ENCODE results near the gene ZNF593OS. TPM values are rescaled to one million over a fixed set of nuclear protein-coding genes. Genes with fewer than 3 reads are reported as not detected.
A peak's percentile ranks its signal among the peaks of the same experiment; 100 is the strongest.

The ZNF593OS gene
- total RNA-seq, 4 donors from 2014 or later, result not detected

- Histone ChIP-seq H3K36me3 (no peaks in the 10 kb centered on the region), H3K4me3 (no peak overlapping the region), H3K9me3 (no peaks in the 10 kb centered on the region), H3K27me3 (no peaks in the 10 kb centered on the region), H3K4me1 (no peaks in the 10 kb centered on the region), H3K27ac (peak overlapping the region in 1 of 2 donors; percentile 75)
- DNase-seq, result no peak
- intact Hi-C loops (cut with DNase I; ENCODE audit: low total_unique reads), result no loop called here
- no peak for TF ChIP-seq POLR2A (IDR thresholded peaks at IDR 0.05)
- TF ChIP-seq CTCF (IDR thresholded peaks at IDR 0.05), result no peak
Observed at GRCh38 chr1:26200413-26200812, 28.8 kb upstream of the ZNF593OS start.

- no peak for DNase-seq
- Histone ChIP-seq H3K4me3 (no peak overlapping the region), H3K36me3 (no peaks in the 10 kb centered on the region), H3K27me3 (no peaks in the 10 kb centered on the region), H3K27ac (no peak overlapping the region), H3K4me1 (no peaks in the 10 kb centered on the region), H3K9me3 (no peaks in the 10 kb centered on the region)
- TF ChIP-seq CTCF (IDR thresholded peaks at IDR 0.05), result no peak
- TF ChIP-seq POLR2A (IDR thresholded peaks at IDR 0.05), result no peak
- intact Hi-C loops (cut with DNase I; ENCODE audit: low total_unique reads), result no loop called here
Observed at GRCh38 chr1:26197813-26198212, 26.2 kb upstream of the ZNF593OS start.

- no peak for DNase-seq
- TF ChIP-seq POLR2A (IDR thresholded peaks at IDR 0.05) (no peak), CTCF (IDR thresholded peaks at IDR 0.05) (no peak)
- intact Hi-C loops (cut with DNase I; ENCODE audit: low total_unique reads), result no loop called here
- Histone ChIP-seq H3K9me3 (no peaks in the 10 kb centered on the region), H3K27me3 (no peaks in the 10 kb centered on the region), H3K27ac (no peak overlapping the region), H3K4me1 (no peaks in the 10 kb centered on the region), H3K4me3 (no peak overlapping the region), H3K36me3 (no peaks in the 10 kb centered on the region)
Observed at GRCh38 chr1:26197301-26197700, 25.7 kb upstream of the ZNF593OS start.

- H3K27me3 ChIP-seq, result no peaks in the 10 kb centered on the region
- DNase-seq, result no peak
- no peaks in the 10 kb centered on the region for H3K36me3 ChIP-seq
- no peaks in the 10 kb centered on the region for H3K9me3 ChIP-seq
- TF ChIP-seq CTCF (IDR thresholded peaks at IDR 0.05), result no peak
- no peak for TF ChIP-seq POLR2A (IDR thresholded peaks at IDR 0.05)
- no peaks in the 10 kb centered on the region for H3K4me1 ChIP-seq
- no peak overlapping the region for H3K4me3 ChIP-seq
- intact Hi-C loops (cut with DNase I; ENCODE audit: low total_unique reads), result no loop called here
- H3K27ac ChIP-seq, result no peak overlapping the region
Observed at GRCh38 chr1:26195805-26196204, 24.2 kb upstream of the ZNF593OS start.

- no peaks in the 10 kb centered on the region for H3K27me3 ChIP-seq
- DNase-seq, result no peak
- intact Hi-C loops (cut with DNase I; ENCODE audit: low total_unique reads), result no loop called here
- TF ChIP-seq CTCF (IDR thresholded peaks at IDR 0.05) (no peak), POLR2A (IDR thresholded peaks at IDR 0.05) (no peak)
- H3K27ac ChIP-seq, result no peak overlapping the region
- H3K4me1 ChIP-seq, result no peaks in the 10 kb centered on the region
- no peaks in the 10 kb centered on the region for H3K36me3 ChIP-seq
- no peaks in the 10 kb centered on the region for H3K9me3 ChIP-seq
- no peak overlapping the region for H3K4me3 ChIP-seq
Observed at GRCh38 chr1:26191739-26192138, 20.1 kb upstream of the ZNF593OS start.

Data from uterus (tissue), 4 donors.